CD4-positive, alpha-beta T cell treated with Interleukin-4 for 4 hours (primary cell): ENCODE data around the gene PARD3B.

ENCODE experiments used
- DNase-seq: peaks from one replicate; pipeline ENCODE4 v3.0.0-alpha.2; 2020

Gene PARD3B

DNA sequence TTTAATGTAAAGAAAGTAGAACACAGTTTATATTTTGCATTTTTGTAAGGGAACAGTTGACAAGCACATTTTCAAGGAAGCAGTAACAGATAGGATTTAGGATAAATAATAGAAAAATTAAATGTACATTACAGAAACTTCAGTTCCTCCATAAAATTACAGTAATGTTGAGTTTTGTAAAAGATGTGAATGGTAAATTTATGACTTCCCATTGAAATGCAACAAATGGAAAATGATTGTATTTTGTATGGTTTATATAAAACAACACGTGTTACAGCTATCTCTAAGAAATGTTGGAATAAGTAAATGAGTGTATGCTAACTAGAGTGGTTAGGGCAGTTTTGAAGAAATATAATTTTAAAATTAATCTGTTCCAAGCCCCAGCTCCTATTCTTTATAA, 227.3 kb downstream of the PARD3B start:
- DNase-seq, result no peak

DNA sequence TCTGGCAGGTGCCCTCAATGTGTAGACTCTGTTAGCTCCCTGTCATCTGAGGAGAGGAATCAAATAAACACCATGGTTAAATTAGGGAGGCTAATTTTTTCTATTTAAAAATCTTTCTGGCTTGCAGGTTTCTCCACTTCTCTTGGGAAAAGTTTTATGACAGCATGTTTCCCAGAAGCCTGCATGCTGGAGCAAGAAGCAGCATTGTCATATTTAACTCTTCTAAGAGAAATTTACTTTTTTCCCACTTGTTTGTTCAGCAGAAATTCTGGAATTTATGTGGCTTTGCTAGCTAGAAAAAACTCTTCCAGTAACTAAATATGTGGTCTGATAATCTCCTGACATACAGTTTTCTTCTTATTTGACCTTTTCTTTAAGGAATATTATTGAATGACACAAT, 230.5 kb downstream of the PARD3B start:
- no peak for DNase-seq

DNA sequence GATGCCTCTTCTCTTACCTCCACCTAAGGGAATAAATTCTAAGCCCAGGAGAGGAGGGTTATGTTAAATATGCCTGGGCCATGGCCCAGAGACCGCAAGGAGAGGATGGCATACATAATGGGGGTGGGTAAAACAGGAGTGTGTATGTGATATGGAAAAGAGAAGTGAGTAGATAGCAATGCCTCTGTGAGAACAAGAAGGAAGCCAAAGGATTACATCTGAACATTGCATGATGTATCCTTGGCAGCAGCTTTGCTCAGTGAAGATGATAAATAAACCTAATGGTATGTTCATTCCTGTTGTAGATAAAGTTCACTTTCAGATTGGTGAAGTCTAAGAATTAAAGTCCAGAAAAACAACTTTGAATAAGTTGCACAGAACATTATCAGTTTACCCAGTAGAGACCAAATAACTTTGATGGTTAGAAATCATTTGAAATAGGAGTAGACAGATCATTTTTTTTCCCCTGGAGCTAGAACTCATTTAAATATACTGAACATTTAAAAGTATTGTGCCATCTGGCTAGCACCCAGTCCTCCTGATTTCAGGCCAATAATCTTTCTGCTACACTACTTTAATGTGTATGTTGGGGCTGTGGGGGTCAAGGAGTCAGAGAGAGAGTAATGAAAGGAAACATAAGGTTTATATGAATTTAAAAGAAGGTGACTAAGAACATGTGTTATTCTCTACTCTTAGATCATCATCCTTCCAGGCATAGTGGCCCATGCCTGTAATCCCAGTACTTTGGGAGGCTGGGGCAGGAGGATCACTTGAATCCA, 231.7 kb downstream of the PARD3B start:
- DNase-seq, result no peak

DNA sequence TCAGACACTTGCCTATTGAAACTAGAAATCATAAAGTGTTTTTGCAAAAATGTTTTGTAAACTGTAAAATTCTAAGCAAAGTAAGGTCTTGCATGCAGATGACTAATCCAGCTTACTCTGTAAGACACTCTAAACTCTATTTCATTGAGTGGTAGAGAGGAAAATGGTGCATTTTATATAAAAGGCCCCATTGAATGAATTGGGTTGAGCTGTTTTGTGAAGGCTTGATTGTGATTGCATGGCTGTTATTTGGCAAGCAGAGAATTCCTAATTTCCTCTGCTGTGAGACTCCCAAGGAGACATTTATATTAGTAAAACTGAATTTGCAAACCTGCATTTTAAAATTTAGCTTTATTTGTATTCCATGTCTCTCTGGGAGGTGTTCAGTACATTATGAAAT, 234.5 kb downstream of the PARD3B start:
- DNase-seq, result no peak

DNA sequence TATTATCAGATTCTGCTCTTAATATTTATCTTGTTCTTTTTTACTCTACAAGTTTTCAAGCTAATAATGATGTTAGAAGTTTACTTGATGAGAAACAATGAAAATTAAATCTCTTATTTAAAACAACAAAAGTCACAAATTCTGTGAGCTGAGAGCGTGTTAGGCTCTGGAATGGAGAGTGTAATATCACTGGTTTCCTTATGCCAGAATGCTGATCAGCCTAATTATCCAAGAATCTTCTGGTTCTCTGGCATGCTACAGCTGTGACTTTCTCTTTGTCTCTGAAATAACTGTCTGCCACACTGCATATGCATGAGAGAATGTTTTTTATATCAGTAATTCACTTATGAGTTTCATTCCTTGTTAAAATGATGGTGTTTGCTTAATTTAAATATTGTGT, 236.7 kb downstream of the PARD3B start:
- no peak for DNase-seq

DNA sequence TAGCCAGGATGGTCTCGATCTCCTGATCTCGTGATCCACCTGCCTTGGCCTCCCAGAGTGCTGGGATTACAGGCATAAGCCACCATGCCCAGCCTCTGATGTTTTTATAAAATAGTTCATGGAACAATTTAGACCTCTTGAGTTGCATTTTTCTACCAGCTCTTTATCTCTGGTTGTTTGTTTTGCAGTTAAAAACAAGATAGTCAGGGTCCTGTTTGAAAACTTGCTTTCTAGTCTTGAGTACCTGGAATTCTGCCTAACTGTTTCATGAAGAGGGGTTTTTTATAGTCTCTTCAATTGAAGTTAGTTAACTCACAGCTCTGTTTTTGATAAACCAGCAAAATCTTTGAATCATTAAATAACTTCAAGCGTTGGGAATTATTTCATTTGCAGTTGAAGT, 244.8 kb downstream of the PARD3B start:
- no peak for DNase-seq

DNA sequence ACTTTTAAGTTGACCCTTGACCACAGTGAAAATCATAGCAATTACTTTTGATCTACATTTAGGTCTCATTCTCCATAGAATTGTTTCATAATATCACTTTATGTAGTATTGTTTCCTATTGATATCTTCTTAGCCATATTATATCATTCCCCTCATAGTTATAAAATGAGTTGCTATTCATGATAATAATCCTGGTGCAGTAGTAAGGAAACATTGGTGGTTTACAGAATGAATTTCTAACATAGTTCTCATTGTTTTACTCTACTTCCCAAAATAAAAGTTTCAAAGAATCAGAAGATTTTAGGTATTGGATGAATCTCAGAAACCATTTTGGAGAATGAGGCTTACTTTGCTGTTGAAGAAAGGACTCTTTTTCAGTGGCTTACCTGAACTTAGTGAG, 246.0 kb downstream of the PARD3B start:
- no peak for DNase-seq

DNA sequence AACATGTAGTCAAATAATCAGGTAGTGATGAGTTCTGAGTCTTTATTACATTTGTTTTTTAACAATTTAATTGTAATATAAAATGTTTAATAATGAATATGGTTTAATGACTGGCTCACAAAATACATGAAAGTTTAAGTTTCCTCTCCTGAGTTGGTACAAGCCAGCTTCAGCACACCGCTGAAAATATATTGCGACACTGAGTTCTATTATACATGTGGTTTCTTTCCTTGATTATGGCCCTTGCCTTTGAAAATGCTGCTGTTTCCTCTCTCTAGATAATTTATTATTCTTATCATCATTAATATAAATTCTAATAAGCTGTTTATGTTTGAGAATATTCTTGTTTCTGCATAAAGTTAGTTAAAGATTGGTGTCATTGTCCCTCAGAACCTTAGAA, 249.3 kb downstream of the PARD3B start:
- DNase-seq, result no peak

DNA sequence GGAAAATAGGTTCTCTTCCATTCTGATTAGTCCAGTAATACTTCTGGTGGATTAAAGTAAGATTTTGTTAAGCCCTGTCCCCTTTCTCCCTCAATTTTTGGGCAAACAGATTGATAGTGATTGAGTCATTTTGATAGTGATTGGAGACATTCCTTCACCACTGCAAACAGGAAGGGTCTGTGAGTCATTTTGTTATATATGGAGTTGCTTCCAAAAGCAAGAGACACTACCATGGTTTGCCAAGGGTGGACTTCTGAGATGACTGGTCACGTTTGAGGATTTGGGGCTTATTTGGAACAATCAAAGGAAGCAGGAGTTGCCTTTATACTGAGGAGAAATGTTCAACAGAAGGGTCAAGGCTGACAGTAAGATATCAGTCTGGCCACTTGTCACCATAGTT, 249.9 kb downstream of the PARD3B start:
- no peak for DNase-seq

DNA sequence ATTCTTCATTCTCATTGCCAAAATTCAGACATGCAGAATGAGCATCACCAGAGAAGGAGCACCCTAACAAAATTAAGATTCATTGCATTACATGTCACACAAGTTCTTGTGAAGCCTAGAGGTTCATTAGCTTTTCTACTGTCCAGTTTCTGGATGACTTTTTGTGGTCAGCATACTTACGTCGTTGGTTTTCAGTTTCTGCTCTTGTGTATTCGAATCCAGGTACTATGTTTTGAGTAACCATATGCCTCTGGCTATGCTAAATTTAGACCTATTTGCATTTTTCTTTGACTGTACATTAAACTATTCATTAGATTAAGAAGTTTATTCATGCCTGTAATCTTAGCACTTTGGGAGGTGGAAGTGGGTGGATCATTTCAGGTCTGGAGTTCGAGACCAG, 251.3 kb downstream of the PARD3B start:
- no peak for DNase-seq

DNA sequence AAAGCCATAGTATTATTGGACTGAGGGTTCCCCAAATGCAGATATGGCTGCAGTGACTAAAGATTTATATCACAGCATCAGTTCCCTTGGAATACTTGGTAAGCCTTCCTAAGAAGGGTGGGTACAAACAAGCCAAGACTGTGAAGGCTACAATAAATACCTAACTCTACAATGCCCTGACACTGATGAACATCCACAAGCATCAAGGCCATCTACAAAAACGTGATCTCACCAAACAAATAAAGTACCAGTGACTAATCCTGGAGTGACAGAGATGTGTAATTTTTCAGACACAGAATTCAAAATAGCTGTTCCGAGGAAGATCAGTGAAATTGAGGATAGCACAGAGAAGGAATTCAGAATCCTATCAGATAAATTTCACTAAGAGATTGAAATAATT, 254.5 kb downstream of the PARD3B start:
- DNase-seq, result no peak

DNA sequence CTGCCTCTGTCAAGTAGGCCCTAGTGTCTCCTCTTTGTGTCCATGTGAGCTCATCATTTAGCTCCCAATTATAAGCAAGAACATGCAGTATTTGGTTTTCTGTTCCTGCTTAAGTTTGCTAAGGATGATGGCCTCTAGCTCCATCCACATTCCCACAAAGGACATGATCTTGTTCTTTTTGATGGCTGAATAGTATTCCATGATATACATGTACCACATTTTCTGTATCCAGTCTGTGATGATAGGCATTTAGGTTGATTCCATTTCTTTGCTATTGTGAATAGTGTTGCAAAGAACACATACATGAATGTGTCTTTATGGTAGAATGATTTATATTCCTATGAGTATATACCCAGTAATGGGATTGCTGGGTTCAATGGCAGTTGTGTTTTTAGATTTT, 263.2 kb downstream of the PARD3B start:
- DNase-seq, result no peak

DNA sequence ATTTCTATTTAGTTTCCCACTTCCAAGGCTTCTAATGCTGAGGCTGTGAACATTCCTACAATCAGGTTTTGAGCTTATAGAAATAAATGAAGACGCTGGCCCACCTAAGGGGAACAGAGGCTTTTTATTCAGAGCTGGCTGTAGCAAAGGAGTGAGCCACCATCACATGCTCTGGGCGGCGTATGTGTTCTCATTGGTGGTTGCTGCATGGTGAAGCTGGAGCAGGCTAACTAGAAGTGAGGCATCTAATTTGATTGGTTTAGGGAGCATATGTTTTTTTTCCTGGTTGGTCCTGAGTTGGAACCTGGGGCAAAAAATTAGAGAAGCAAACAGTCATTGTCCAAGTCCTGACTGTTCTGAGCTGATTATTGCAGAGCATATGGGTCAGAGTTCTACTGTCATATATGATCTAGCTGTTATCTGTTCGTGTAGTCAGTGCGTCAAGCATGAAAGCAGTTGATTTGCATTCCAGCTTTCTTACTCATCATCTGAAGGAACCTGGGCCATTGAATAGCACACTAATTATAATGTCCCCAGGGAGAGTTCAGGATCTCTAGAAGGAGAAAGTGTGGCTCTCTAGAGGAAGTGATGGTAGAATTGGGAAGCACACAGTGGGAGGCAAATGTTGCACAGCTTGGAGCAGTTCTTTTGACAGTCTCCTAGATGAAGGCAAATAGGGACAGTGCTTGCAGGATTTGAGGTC, 279.6 kb downstream of the PARD3B start:
- DNase-seq, result no peak

DNA sequence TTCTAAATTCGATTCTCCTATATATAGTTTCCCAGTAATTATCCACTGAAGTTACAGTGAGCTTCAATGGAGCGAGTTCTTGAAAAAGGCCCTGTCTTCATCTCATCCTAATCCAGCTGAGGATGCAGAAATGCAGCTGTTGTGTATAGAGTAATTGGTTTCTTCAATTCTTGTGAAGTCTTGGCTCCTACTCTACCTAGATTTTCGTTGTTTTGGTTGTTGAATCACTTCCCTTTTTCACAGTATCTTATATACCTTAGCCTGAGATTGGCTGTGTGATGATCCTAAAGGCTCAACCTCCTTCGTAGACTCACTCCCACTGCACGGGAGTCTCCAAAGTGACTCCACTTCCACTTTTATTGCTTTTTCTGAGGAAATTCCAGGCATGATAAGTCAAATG, 280.4 kb downstream of the PARD3B start:
- no peak for DNase-seq

DNA sequence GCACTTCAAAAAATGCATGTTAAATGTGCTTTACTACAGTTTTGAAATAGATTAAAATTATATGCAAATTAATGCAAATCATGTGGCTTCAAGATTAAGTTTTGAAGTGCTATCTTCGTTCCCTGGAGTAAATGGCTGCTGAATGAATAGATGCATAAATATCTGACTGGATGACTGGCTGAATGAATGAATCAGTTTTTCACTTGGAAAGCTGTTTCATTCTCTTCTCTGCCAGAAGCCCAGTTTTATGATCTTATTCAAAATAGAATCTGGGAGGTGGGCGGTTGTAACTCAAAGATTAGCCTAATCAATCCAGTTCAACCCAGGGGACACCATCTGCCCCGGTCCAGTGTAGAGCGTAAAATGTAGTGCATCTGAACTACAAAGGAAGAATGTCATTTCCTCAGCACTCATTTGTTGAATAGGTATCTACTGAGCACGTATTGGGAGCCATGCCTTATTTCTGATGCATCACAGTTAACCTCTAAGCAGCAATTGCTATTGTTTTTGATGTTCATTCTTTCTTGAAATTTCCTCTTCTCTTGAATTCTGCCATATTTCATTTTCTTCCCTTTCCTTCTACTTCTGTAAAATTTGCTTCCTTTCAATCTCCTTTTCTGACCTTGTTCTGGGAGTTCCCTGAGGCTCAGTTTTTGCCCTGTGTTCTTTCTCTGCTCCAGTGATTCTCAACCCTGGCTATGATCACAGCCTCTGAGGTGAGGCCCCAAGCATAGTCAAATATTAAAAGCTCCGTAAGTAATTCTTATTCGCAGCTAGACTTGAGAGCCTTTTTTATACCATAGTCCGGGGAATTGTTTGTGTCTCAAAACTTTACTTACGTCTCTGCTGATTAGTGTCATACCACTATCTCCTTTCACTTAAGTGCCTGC, 282.7 kb downstream of the PARD3B start:
- no peak for DNase-seq

DNA sequence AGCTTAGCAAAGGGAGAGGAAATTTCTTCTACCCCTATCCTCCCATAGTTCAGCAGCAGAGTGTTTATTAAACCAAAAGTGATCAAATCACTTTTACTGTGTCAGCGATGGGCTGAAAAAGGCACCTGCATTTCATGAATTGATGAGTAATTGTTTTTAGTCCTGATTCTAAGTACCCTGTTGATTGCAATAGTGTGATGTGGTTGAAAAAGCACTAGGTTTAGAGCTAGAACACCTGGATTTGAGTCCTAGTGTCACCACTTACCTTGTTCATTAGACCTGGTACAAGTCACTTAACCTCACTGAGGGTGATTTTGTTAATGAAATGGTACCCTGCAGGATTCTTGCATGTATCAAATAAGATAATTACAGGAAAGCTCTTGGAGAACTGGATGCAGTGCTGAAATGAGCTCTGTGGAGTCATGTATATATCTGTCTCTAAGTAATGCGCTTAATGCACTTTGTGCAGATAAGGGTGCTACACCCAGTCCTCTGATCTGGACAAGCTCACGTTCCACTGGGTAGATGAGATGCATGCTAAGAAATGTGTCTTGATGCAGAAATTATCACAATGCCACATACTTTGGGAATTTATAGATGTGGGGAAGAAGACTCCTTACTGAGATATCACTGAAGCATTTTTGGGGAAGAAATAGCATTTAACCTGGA, 289.6 kb downstream of the PARD3B start:
- no peak for DNase-seq

DNA sequence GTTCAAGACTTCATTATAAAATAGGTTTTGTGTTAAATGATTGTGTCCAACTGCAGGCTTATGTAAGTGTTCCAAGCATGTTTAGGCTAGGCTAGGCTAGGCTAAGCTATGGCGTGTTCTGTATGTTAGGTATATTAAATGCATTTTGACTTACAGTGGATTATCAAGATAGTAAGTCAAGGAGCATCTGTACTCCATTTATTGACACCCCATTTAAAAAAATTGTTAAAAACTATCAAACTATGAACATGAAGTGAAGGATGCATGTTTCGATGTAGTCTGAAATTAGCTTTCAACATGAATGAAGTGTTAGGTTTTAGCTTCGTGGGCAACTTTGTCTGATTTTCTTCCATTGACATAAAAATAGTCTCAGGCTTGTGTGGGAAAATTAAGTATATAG, 290.5 kb downstream of the PARD3B start:
- DNase-seq, result no peak

DNA sequence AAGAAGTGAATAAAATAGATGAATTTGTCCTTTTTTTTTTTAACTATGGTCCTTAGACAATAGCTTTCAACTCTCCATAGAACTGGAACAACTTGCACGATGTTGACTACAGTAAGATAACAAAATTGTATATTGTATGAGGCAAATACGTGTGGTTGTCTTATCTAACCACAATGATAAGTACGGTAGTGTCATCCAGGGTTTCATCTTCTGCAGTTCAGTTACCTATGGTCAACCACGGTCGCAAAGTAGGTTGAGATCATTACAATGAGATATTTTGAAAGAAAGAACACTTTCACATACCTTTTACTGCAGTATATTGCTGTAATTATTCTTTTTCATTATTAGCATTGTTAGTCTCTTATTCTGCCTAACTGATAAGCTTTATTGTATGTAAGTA, 295.2 kb downstream of the PARD3B start:
- DNase-seq, result no peak

DNA sequence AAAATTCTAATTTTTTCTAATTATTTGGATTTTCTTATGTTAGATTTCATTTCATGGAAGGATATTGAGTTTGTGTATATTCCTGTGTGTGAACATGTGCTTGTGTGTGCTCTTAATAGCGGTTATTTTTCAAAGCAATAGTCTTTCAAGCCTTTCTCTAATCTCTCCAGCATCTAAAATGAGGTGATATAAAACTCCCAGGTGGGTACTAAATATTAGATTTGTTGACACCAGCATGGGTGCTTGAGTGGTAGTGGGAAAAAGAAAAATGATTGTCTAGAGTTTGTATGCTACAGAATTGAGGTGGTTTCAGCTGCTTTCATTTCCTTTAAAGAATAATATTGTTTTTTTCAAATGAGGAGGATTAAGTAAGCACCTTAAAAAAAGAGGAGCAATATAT, 296.8 kb downstream of the PARD3B start:
- no peak for DNase-seq

DNA sequence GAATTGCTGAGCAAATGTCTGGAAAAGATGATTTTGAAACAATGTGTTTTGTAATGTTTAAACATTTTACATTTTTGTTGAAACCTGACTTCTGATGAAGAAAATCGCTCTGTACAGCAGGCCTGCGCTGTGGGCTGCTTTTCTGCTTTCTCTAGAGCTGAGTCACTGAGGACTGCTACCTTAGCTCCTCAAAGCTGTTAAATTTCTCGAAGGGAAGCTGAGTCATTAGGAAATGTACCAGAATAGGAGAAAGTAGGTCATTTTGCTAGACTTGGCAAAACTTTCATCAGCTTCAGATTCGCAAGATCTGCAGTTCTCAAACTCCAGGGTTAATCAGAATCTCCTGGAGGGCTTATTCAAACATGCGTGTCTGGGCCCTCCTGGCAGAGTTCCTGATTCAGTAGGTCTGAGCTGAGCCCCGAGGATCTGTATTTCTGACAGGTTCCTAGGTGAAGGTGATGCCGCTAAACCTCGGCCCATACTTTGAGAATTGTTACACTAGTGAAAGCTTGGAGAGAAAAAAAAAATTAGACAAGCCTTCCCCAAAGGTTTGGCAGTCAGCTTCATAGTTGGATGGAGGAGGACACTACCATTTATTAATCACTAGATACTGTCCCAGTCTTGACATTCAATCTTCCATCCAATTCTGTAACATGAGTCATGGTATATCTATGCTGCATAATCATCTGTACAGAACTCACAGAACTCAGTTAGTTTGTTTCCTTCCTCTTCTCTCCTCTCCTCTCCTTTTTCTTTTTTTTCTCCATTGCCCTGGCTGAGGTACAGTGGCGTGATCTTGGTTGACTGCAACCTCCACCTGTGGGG, 297.6 kb downstream of the PARD3B start:
- peak; percentile 22 for DNase-seq

DNA sequence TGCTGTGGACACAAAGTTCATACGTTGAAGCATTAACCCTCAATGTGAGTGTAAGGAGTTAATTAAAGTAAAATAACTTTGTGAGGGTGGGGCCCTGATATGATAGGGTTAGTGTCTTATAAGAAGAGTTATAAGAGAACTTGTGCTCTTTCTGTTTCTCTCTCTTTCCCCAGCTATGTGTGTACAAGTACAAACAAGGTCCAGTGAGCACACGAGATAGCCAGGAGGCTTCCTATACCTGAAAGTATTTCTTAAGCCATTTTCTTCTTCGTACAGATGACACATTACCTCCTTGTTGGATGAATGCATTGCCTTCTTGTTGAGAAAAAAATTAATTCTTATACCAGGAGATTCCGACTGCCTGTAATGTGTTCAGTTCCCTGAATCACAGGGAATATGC, 301.2 kb downstream of the PARD3B start:
- DNase-seq, result no peak

DNA sequence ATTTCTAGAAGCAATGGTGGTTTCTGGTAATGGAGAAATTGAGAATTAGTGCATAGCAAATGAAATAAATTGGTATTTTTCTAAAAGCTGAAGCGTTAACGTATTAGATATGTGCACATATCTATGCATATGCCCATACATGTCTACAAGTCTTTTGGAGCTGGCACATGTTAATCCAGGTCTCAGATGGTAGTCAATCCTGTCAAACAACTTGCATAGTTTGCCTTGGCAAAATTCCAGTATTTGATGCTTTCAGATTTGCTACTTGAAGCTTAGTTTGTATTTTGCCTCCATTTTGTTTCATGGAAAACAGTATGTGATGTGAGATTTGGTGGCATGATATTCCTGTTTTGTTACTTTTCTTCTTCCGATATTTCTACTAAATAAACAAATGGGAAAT, 304.6 kb downstream of the PARD3B start:
- DNase-seq, result no peak
